ENCODE data around the gene C2orf78.
"Not testable (repeated sequence)": the region's sequence is repeated elsewhere in the genome, so short reads cannot be mapped to it uniquely, and the experiment has no call there.

The C2orf78 gene, protein sequence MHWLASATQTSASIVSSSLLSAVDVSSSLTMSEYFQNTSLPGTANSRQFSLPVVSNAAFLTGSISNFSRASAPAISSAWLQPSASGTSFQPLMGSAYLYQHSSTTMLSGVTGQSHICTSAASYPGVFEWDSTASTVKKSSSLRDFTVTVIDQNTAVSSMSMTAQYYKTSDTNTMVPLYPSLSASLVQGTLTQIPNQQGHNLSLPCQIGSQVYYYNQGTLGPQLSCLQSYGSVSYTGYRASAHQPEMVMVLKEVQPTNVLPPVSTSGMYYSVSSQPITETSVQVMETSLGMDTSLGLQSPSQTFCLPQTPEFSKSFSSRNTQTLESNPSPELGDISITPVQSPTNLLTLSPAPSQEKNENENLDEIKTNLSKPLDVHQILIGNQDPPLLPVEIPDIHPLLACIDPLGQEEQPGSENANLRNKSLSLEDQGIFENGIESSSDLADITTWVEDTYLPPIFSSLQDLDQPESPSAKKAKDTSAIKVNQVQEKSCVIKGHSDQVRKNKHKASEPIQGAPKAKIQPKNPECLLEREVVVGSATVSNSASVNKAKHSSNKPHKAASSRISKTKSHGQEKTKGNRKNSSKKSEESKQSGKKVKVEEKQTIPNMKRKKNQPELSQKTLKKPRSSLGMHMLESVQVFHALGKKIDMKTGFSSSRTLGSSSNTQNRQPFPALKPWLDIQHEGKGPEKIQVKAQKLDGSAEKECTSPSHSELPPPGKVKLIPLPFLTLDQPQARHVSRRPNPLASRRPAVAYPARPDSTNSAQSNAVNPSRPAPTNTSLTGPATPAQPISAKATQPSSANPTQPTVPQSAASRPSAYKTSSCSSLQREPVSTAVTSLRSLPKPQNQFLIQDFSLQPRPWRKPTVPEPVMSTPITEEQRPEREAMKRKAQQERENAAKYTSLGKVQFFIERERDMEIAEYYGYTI

DNA sequence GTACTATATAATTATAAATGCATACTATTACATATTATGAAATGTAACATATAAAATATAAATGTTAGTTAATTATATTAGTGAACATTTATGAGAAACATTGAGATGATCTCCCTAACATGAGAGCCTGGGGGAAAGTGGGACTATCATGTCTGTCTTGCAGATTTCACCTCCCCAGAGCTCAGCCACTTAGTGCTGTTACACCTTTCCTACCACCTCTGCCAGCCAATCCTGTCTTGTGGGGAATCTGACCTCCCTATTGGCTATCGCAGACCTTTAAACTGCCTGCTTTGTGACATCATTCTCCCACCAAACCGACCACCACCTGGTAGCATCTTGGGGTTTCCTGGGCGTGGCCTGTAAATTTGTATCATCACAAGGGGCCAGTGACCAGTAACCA is at the start of gene C2orf78:
TSS of gene C2orf78 (plus strand) at position 301 of the 400 bp plus-strand sequence. CDS start 127 bp downstream, outside the sequence.
- H3K27ac ChIP-seq (ENCODE audit: low read length); H3K36me3 ChIP-seq (replicated peaks; ENCODE audit: low read depth, low read length); H4K20me1 ChIP-seq (ENCODE audit: insufficient read depth, low read length); H3K4me2 ChIP-seq (ENCODE audit: low read length); H3K27me3 ChIP-seq (ENCODE audit: low read depth, low read length); H3K4me1 ChIP-seq (ENCODE audit: low read length); H2AFZ ChIP-seq (ENCODE audit: low read depth, low read length); H3K4me3 ChIP-seq (ENCODE audit: low read length); H3K9ac ChIP-seq (ENCODE audit: low read length); H3K9me3 ChIP-seq (ENCODE audit: insufficient read depth, low read length): not testable (repeated sequence)
- peaks cover 10% of the 10 kb centered on the region for H3K79me2 ChIP-seq (ENCODE audit: low read length)

DNA sequence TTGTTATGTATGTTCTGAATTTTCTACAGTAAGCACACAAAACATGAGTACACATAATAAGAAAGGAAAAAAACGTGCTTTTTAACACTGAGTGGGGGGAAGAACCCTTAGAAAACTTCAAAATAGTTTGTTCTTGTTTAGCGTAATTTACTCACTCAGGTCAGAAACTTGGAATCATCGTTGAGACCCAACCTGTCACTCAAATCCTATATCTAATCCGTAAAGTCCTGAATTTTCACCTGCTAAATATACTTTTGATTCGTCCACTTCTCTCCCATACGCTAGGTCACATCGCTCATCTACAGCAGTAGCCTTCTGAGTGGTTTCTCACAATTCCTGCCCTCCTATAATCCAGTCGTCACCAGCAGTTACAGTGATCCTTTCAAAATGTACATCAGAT is 47.6 kb upstream of the C2orf78 start:
- H3K27ac ChIP-seq (ENCODE audit: low read length): peak overlapping the region; percentile 63; the same call in 1 of the 2 replicates

DNA sequence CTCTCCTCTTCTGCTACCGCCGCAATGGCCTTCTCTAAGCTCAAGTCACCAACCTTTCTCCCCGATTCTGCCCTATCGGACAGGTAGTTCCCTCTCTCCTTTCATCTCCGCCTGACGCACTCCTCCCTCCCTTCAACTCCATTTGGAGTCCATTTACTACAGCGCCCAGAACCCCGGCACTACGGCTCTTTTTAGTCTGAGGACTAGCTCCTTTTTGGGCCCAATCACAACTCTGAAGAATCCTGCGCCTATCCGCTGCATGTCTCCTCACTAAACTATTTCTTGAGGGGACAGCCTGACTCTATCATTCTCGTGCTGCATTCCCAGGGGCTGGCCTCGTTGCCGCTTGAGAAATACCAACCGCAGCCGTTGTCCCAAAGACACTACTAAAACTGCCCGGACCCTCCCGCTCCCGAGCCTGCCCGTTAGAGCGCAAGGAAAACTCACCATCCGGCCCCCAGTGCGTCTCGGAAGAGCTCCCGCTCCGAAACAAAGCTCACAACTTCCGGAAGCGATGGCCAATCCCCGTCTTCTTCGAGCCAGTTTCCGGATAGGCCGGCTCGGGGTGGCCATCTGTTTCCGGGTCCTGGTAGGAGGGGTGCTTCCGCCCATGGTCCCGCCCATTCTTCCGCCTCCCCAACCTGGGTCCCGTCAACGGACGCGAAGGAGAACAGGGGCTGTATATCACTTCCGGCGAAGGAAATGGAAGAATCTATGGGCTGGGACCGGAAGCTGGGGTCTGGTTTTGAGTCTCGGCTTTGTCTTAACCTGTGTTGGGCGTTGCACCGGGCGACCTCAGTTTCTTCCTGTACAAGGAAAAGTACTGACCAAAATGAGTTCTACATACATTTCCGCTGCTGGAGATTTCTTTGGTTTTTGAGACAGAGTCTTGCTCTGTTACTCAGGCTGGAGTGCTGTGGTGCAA is 46.9 kb upstream of the C2orf78 start, which contains the start of gene TPRKB:
TSS of gene TPRKB (minus strand) at position 491 of the 925 bp plus-strand sequence. CDS start 2,776 bp downstream, outside the sequence.
- Histone ChIP-seq H3K79me2 (ENCODE audit: low read length) (peaks cover 23% of the 10 kb centered on the region), H4K20me1 (ENCODE audit: insufficient read depth, low read length) (no peaks in the 10 kb centered on the region), H3K4me2 (ENCODE audit: low read length) (peak within 1 kb of the TSS; percentile 98), H2AFZ (ENCODE audit: low read depth, low read length) (peak within 1 kb of the TSS; percentile 93), H3K4me3 (ENCODE audit: low read length) (peak within 1 kb of the TSS; percentile 99), H3K4me1 (ENCODE audit: low read length) (peaks cover 12% of the 10 kb centered on the region), H3K27me3 (ENCODE audit: low read depth, low read length) (no peaks in the 10 kb centered on the region), H3K36me3 (replicated peaks; ENCODE audit: low read depth, low read length) (peaks cover 17% of the 10 kb centered on the region), H3K9ac (ENCODE audit: low read length) (peak within 1 kb of the TSS; percentile 90), H3K27ac (ENCODE audit: low read length) (peak within 1 kb of the TSS; percentile 63), H3K9me3 (ENCODE audit: insufficient read depth, low read length) (no peaks in the 10 kb centered on the region)
- no peak for TF ChIP-seq EZH2phosphoT487 (IDR thresholded peaks at IDR 0.05; ENCODE audit: low read depth)
- TF ChIP-seq, protein P1, sequence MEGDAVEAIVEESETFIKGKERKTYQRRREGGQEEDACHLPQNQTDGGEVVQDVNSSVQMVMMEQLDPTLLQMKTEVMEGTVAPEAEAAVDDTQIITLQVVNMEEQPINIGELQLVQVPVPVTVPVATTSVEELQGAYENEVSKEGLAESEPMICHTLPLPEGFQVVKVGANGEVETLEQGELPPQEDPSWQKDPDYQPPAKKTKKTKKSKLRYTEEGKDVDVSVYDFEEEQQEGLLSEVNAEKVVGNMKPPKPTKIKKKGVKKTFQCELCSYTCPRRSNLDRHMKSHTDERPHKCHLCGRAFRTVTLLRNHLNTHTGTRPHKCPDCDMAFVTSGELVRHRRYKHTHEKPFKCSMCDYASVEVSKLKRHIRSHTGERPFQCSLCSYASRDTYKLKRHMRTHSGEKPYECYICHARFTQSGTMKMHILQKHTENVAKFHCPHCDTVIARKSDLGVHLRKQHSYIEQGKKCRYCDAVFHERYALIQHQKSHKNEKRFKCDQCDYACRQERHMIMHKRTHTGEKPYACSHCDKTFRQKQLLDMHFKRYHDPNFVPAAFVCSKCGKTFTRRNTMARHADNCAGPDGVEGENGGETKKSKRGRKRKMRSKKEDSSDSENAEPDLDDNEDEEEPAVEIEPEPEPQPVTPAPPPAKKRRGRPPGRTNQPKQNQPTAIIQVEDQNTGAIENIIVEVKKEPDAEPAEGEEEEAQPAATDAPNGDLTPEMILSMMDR (IDR thresholded peaks at IDR 0.05; ENCODE audit: low read depth, low read length): no peak

More for the DNA sequence above, 47.6 kb upstream of the C2orf78 start:
- Histone ChIP-seq H3K4me1 (ENCODE audit: low read length) (peaks cover 12% of the 10 kb centered on the region), H3K4me3 (ENCODE audit: low read length) (peak overlapping the region; percentile 99), H3K9ac (ENCODE audit: low read length) (peak overlapping the region; percentile 90), H3K36me3 (replicated peaks; ENCODE audit: low read depth, low read length) (peaks cover 18% of the 10 kb centered on the region), H3K27me3 (ENCODE audit: low read depth, low read length) (no peaks in the 10 kb centered on the region), H3K9me3 (ENCODE audit: insufficient read depth, low read length) (no peaks in the 10 kb centered on the region), H2AFZ (ENCODE audit: low read depth, low read length) (peak overlapping the region; percentile 93; the same call in 1 of the 2 replicates), H3K79me2 (ENCODE audit: low read length) (peaks cover 23% of the 10 kb centered on the region), H3K4me2 (ENCODE audit: low read length) (peak overlapping the region; percentile 98), H4K20me1 (ENCODE audit: insufficient read depth, low read length) (no peaks in the 10 kb centered on the region)
- TF ChIP-seq EZH2phosphoT487 (IDR thresholded peaks at IDR 0.05; ENCODE audit: low read depth): no peak
- TF ChIP-seq, protein P1 (IDR thresholded peaks at IDR 0.05; ENCODE audit: low read depth, low read length): no peak

DNA sequence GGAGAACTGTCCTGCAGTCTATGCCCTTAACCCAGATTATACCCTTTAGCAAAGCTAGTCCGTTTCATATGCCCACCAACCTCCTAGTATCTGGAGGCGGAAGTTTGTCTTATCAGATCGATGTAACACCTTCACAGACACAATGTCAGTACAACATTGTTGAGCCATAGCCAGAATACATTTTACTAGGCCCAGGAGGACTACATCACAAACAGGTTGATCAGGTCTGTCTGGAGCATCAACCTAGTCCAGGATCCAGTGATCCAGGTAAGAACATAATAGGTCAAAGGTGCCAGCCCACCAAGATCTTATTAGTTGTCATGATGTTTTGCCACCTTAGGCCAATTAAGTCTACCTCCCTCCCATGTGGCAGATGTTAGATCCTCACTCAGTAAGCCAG is 44.9 kb upstream of the C2orf78 start:
- H2AFZ ChIP-seq (ENCODE audit: low read depth, low read length): no peak overlapping the region
- peaks cover 15% of the 10 kb centered on the region for H3K36me3 ChIP-seq (replicated peaks; ENCODE audit: low read depth, low read length)
- peaks cover 23% of the 10 kb centered on the region for H3K79me2 ChIP-seq (ENCODE audit: low read length)

More for the DNA sequence above, 44.9 kb upstream of the C2orf78 start:
- H3K9me3 ChIP-seq (ENCODE audit: insufficient read depth, low read length): no peaks in the 10 kb centered on the region
- H3K4me1 ChIP-seq (ENCODE audit: low read length): peaks cover 12% of the 10 kb centered on the region
- H3K4me2 ChIP-seq (ENCODE audit: low read length): no peak overlapping the region
- no peaks in the 10 kb centered on the region for H3K27me3 ChIP-seq (ENCODE audit: low read depth, low read length)
- no peak overlapping the region for H3K27ac ChIP-seq (ENCODE audit: low read length)
- H4K20me1 ChIP-seq (ENCODE audit: insufficient read depth, low read length): no peaks in the 10 kb centered on the region
- TF ChIP-seq, protein P1 (IDR thresholded peaks at IDR 0.05; ENCODE audit: low read depth, low read length): no peak
- no peak for TF ChIP-seq EZH2phosphoT487 (IDR thresholded peaks at IDR 0.05; ENCODE audit: low read depth)
- H3K9ac ChIP-seq (ENCODE audit: low read length): no peak overlapping the region
- H3K4me3 ChIP-seq (ENCODE audit: low read length): no peak overlapping the region

Data from OCI-LY3 (cell line).